Activated CD4-positive, alpha-beta T cell treated with anti-CD3 and anti-CD28 coated beads, Interleukin-2, amount 50 U/mL, for 24 hours (primary cell): ENCODE data around the gene XRRA1.
"Not testable (repeated sequence)": the region's sequence is repeated elsewhere in the genome, so short reads cannot be mapped to it uniquely, and the experiment has no call there.

Experiments
- DNase-seq, 2 donors: peaks; one replicate each; pipeline ENCODE4 v3.0.0-alpha.2; 2020; ENCODE audit warnings: low read depth in 1 of 2, low spot score in 1 of 2

XRRA1 gene

DNA sequence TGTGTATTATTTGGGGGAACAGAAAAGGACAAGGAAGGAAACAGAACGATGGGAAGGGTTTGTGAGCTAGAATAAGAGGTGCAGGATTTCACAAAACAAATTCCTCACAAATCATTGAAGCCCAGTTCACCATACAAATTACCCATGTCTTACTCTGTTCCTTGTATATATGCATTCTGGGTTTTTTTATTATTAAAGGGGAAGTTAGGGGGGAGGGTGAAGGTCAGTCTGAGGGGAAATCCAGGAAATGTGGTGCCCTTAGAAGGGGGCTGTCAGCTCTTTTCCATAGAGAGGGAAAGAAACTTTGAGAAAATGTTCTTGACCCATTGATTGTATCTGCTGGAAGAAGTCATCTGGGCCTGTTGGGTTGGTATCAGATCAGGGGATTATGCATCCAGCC, 109.4 kb downstream of the XRRA1 start:
- DNase-seq = no peak

DNA sequence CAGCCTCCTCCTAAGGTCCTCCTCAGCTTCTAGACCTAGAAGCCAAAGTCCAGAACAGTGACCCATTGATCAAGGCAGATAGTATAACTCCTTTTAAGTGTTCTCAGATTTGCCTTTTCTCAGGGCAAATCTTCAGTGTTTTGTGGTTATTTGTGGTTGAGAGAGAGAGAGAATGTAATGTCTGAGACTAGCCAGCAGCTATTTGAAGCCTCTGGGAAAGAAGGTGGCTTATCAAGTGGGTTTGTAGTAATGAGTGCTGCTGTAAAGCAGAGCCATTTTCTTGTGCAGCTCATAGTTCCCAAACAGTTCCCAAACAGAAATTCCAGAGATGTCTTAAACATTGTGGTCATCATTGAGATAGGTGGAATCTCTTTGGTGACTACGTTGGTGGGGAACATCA, 110.7 kb downstream of the XRRA1 start:
- no peak for DNase-seq

DNA sequence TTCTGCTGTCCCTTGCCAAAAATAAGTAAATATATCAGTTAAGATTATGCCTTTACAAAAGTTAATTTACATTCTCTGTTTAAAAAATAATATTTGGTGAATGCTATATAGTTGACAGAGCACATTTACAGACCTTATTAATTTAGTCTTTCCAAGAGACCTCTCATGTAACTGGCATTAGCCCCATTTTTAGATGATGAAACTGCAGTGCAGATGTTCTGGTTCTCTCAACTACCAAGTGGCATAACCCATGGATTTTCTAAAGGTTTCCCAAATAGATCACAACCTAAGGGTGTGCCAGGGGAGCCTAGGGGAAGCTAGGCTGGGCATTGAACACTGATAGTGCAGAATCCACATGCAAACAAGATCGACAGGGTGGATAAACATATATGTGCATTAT, 111.7 kb downstream of the XRRA1 start:
- no peak for DNase-seq

DNA sequence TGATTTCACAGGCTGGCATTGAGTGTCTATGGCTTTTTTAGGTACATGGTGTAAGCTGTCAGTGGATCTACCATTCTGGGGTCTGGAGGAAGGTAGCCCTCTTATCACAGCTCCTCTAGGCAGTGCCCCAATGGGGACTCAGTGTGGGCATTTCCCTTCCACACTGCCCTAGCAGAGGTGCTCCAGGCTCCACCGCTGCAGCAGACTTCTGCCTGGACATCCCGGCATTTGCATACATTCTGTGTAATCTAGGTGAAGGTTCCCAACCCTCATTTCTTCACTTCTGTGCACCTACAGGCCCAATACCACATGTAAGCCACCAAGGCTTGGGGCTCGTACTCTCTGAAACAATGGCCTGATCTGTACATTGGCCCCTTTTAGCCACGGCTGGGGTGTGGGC, 122.0 kb downstream of the XRRA1 start:
- DNase-seq = no peak

DNA sequence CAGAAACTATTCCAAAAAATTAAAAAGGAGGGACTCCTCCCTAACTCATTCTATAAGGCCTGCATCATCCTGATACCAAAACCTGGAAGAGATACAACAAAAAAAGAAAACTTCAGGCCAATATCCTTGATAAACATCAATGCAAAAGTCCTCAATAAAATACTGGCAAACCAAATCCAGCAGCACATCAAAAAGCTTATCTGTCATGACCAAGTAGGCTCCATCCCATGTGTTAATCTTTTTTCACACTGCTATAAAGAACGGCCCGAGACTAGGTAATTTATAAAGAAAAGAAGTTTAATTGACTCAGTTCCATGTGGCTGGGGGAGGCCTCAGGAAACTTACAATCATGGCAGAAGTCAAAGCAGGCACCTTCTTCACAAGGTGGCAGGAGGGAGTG, 123.3 kb downstream of the XRRA1 start:
- not testable (repeated sequence) for DNase-seq

DNA sequence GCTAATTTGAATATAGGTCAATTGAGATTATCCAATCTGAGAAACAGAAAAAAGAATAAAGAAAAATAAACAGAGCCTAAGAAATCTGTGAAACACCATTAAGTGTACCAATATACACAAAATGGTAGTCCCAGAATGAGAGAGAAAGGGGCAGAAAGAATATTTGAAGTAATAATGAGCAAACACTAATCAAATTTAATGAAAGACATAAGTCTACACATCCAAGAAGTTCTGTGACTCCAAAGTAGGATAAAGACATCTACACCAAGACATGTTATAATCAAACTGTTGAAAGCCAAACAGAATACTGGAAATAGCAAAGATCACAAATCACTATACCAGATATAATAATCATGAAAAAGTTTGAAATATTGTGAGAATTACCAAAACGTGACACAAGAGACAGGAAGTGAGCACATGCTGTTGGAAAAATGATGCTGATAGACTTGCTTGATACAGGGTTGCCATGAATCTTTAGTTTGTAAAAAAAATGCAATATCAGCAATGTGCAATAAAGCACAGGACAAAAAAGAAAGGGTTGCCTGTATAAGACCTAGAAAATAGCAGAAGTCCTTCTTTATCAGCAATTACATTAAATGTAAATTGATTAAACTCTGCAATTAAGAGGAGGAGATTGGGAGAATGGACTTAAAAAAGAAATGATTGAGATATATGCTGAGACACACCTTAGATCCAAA, 124.5 kb downstream of the XRRA1 start:
- no peak for DNase-seq

DNA sequence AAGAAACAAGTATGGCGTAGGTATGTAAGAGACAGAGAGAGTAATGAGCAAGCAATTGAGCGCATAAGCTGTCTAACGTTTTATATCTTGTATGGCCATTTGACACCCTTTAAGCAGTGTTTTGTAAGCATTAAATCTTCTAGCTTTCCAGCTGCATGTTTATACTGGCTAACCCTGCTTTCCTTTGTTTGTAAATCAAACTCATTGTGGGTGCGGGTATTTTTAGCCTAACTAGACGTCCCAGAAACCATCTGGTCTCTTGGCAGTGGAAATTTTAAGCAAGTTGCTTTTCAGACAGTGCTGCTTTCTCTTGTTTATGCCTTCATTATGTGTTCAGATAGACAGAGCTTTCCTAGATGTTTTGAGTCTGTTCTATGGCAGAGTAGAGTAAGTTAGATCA, 126.7 kb downstream of the XRRA1 start:
- no peak for DNase-seq

DNA sequence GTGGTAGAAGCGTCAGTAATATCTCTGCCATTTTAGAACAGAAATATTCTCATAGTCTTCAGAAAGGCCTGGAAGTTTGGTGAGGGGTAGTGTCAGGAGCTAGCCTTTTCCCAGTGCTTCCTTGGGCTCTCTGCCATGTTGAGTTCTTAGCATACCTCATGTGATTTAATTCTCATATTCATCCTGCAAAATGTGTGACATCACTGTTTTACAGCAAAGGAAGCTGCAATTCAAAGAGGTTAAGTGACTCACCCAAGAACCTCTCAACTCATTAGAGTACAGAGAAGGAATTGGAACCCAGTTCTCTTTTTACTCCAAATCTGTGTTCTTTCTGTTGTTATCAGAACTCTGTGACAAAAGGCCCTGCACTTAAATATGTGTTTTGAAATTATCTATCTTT, 128.1 kb downstream of the XRRA1 start:
- DNase-seq = no peak

DNA sequence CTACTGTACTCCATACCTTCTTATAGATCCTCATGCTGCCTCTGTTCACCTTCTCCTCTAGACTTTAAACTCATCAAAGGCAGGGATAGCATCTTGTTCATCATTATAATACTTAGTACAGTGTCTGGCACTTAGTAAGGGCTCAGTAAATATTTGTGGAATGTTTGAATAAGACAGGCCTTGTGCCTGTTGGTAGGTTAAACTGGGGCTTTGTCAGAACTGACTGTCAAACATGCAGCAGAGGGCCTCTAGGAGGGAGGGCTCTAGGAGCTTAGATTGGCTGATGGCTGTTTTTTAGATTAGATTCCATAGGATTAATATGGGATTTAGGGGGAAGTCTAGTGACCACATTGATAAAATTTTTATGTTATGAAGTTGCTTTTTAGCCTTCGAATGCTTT, 129.5 kb downstream of the XRRA1 start:
- no peak for DNase-seq

DNA sequence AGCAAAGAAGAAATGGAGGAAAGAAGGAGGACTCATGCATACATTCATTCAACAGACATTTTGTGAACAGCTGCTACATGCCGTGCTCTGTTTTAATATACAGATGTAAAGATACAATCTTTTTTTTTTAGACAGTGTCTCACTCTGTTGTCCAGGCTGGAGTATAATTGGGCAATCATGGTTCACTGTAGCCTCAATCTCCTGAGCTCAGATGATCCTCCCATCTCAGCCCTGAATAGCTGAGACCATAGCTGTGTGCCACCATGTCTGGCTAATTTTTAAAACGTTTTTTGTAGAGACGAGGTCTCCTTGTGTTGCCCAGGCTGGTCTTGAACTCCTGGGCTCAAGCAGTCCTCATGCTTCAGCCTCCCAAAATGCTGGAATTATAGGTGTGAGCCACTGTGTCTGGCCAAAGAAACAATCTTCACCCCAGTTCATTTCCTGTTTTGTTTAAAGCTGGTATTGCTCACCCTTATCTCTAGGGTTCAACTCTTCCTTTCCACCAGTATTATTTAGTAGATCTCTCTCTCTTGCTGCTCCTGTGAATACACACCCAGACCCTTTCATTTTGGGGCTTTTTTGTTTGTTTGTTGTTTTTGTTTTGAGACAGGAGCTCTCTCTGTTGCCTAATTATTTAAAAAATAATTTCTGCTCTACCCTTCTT, 130.5 kb downstream of the XRRA1 start:
- no peak for DNase-seq

DNA sequence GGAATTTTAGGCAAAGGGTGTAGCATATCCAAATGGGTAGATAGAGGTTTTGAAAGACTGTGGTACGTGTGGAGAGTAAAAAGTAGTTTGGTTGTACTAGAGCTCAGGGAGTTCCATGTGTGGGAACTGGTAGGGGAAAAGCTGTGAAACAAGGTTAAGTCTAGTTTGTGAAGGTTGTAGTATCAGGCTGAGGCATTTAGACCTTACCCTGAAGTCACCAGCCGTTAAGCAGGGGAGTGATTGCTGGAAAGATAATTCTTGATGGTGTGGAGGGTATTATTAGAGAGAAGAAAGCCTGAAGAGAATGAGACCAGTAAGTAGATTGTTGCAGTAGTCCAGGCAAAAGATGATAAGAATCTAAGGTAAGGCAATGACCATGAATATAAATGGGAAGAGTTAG, 132.2 kb downstream of the XRRA1 start:
- no peak for DNase-seq

DNA sequence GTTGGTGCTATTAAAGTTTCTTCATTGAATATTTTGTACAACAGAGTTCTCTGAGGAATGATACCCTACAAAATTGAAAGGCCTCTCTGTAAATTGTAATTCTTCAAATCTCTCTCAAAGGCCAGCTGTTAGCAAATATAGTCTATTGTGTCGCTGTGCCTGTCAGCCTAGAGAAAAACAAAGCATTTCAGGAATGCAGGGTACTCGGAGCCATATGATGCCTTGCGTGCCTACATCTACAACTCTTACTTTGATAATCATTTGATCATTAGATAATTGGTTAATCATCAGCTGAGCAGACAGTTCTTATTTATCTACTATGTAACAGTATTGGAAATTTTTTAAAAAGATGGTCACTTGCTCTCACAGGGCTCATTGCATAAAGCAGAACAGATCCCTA, 132.9 kb downstream of the XRRA1 start:
- no peak for DNase-seq

DNA sequence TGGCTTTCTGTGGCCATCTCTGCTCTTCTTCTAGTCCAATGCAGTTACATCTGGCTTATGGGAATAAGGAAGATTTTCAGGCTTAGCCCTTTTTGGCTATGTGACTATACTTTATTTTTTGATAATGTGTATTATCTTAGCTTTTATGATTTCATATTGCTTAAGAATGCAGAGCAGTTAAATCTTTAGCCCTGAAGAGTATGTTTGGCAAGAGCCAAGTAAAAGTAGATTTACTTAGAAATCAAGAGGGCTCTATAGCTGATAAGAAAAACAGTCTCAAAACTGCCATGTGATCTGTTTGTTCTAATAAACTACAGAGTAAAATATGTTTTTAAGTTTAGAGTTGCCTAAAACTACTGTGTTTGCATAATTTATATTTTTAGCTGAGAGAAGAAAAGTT, 139.1 kb downstream of the XRRA1 start:
- DNase-seq = no peak

DNA sequence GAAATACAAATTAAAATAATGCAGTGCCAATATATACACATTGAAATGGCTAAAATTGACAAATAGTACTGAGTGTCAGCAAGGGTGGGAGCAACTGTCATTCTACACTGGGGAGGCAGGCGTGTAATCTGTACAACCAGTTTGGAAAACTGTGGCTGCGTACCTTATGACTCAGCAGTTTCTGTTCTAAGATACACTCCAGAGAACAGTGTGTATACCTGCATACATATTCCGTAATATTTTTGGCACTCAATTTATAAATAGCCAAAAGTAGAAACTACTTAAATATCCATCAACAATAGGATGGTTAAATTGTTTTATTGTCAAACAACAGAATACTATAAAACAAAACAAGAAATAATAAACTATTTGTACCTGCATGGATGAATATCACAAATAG, 142.6 kb downstream of the XRRA1 start:
- DNase-seq = no peak

DNA sequence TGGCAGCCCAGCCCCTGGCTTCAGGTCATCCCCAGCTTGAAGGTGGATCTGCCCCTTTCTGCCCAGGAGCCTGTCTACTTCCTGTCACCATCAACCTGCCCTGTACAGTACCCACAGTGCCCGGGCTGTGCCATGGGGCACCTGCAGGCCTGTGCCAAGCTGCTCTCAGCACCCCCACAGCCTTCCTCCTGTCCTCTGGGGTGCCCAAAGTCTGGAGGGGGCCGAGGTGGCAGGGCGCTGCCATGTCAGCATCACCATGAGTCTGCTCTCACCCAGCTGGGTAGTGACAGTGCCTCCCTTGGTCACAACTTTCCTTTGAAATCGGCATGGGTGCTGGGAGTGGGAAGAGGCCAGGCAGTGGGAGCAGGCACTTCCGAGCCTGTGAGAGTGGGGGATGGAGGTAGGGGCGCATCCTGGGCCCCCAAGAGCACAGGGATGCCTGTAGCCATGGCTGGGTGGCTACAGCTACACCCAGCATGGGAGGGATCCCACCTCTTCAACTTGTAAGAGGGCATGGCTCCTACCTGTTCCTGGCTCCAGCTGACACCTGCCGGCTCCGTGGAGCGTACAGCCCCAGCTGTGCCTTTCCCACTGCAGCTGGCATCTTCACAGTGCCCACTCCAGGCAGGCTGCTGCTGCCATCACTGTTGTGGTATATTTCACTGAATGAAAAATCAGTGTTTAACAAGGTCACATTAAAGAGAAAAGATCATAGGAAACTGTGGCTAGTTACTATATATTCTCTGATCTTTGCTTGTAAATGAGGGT, 157.4 kb downstream of the XRRA1 start:
- no peak for DNase-seq
